ENCODE results near the gene WDR4.

- TF ChIP-seq RCOR1 (IDR thresholded peaks at IDR 0.05; ENCODE audit: insufficient replicate concordance, low read length) = no peak
- no peak for TF ChIP-seq CTCF (conservative IDR thresholded peaks at IDR 0.05; ENCODE audit: low read depth, low read length)
- TF ChIP-seq RAD21 (IDR thresholded peaks at IDR 0.05; ENCODE audit: low read length) = no peak
- TF ChIP-seq POLR2A (IDR thresholded peaks at IDR 0.05; ENCODE audit: low read depth, low read length) = no peak
These were observed 8.0 kb upstream of the WDR4 start for GRCh38 chr21:42887326-42887725.
